ENCODE results near the gene VDR. TPM values are rescaled to one million over a fixed set of nuclear protein-coding genes. Genes with fewer than 3 reads are reported as not detected.

The VDR gene
- total and polyA plus RNA-seq, 2 donors (not counting 1 experiment from before 2014, with no cell fraction given): 16.2 to 24.4 TPM

GRCh38 chr12:47860873-47861272, 43.9 kb downstream of the VDR start:
- TF ChIP-seq EZH2 (IDR thresholded peaks at IDR 0.05; ENCODE audit: low read length, missing control alignments) (no peak), CTCF (conservative IDR thresholded peaks at IDR 0.05 in 1 of 2, IDR thresholded peaks at IDR 0.05 in 1 of 2; ENCODE audit: low read depth in 1 of 2, low read length in 2 of 2) (no peak)
- H3K4me2 ChIP-seq (ENCODE audit: extremely low read depth, insufficient read depth, low read length): no peak overlapping the region
- no peak overlapping the region for H2AFZ ChIP-seq (ENCODE audit: low read length)

GRCh38 chr12:47860279-47860841, 44.4 kb downstream of the VDR start:
- Histone ChIP-seq H2AFZ (ENCODE audit: low read length) (no peak overlapping the region), H3K79me2 (ENCODE audit: control insufficient read depth, insufficient read depth, low read length) (no peaks in the 10 kb centered on the region), H3K4me2 (ENCODE audit: extremely low read depth, insufficient read depth, low read length) (no peak overlapping the region), H3K4me3 (replicated peaks in 1 of 4; ENCODE audit: control extremely low read depth in 1 of 4, insufficient read depth in 1 of 4, low read depth in 3 of 4, low read length in 4 of 4) (no peak overlapping the region), H3K9me3 (ENCODE audit: control insufficient read depth, insufficient read depth, low read depth, low read length) (no peaks in the 10 kb centered on the region), H3K36me3 (ENCODE audit: control insufficient read depth, insufficient read depth, low read length) (peaks cover 9% of the 10 kb centered on the region), H3K9ac (ENCODE audit: insufficient read depth, low read length) (no peak overlapping the region), H3K27ac (ENCODE audit: insufficient read depth, low read length) (no peak overlapping the region), H3K27me3 (ENCODE audit: control insufficient read depth, insufficient read depth, low read length) (no peaks in the 10 kb centered on the region), H4K20me1 (ENCODE audit: control insufficient read depth, extremely low read depth, insufficient read depth, low read length) (no peaks in the 10 kb centered on the region), H3K4me1 (ENCODE audit: control insufficient read depth, extremely low read depth, insufficient read depth, low read length) (no peaks in the 10 kb centered on the region)
- no peak for DNase-seq (ENCODE audit: low read depth in 2 of 2)
- TF ChIP-seq CTCF (conservative IDR thresholded peaks at IDR 0.05 in 1 of 2, IDR thresholded peaks at IDR 0.05 in 1 of 2; ENCODE audit: low read depth in 1 of 2, low read length in 2 of 2): no peak
- TF ChIP-seq EZH2 (IDR thresholded peaks at IDR 0.05; ENCODE audit: low read length, missing control alignments): no peak

More at GRCh38 chr12:47860873-47861272, 43.9 kb downstream of the VDR start:
- no peaks in the 10 kb centered on the region for H3K27me3 ChIP-seq (ENCODE audit: control insufficient read depth, insufficient read depth, low read length)
- peaks cover 6% of the 10 kb centered on the region for H3K36me3 ChIP-seq (ENCODE audit: control insufficient read depth, insufficient read depth, low read length)
- no peaks in the 10 kb centered on the region for H3K9me3 ChIP-seq (ENCODE audit: control insufficient read depth, insufficient read depth, low read depth, low read length)
- H3K4me3 ChIP-seq (replicated peaks in 1 of 4; ENCODE audit: control extremely low read depth in 1 of 4, insufficient read depth in 1 of 4, low read depth in 3 of 4, low read length in 4 of 4): no peak overlapping the region
- no peaks in the 10 kb centered on the region for H3K4me1 ChIP-seq (ENCODE audit: control insufficient read depth, extremely low read depth, insufficient read depth, low read length)
- no peak overlapping the region for H3K27ac ChIP-seq (ENCODE audit: insufficient read depth, low read length)
- DNase-seq (ENCODE audit: low read depth in 2 of 2): no peak
- H4K20me1 ChIP-seq (ENCODE audit: control insufficient read depth, extremely low read depth, insufficient read depth, low read length): no peaks in the 10 kb centered on the region
- no peak overlapping the region for H3K9ac ChIP-seq (ENCODE audit: insufficient read depth, low read length)
- H3K79me2 ChIP-seq (ENCODE audit: control insufficient read depth, insufficient read depth, low read length): no peaks in the 10 kb centered on the region

- no peaks in the 10 kb centered on the region for H3K9me3 ChIP-seq (ENCODE audit: control insufficient read depth, insufficient read depth, low read depth, low read length)
- H3K36me3 ChIP-seq (ENCODE audit: control insufficient read depth, insufficient read depth, low read length): peaks cover 8% of the 10 kb centered on the region
- no peak overlapping the region for H3K4me2 ChIP-seq (ENCODE audit: extremely low read depth, insufficient read depth, low read length)
- H3K9ac ChIP-seq (ENCODE audit: insufficient read depth, low read length): no peak overlapping the region
- TF ChIP-seq CTCF (conservative IDR thresholded peaks at IDR 0.05 in 1 of 2, IDR thresholded peaks at IDR 0.05 in 1 of 2; ENCODE audit: low read depth in 1 of 2, low read length in 2 of 2): no peak
- TF ChIP-seq EZH2 (IDR thresholded peaks at IDR 0.05; ENCODE audit: low read length, missing control alignments): no peak
- H3K4me1 ChIP-seq (ENCODE audit: control insufficient read depth, extremely low read depth, insufficient read depth, low read length): no peaks in the 10 kb centered on the region
- no peak overlapping the region for H3K4me3 ChIP-seq (replicated peaks in 1 of 4; ENCODE audit: control extremely low read depth in 1 of 4, insufficient read depth in 1 of 4, low read depth in 3 of 4, low read length in 4 of 4)
- H2AFZ ChIP-seq (ENCODE audit: low read length): no peak overlapping the region
- no peaks in the 10 kb centered on the region for H4K20me1 ChIP-seq (ENCODE audit: control insufficient read depth, extremely low read depth, insufficient read depth, low read length)
- no peak overlapping the region for H3K27ac ChIP-seq (ENCODE audit: insufficient read depth, low read length)
- no peaks in the 10 kb centered on the region for H3K27me3 ChIP-seq (ENCODE audit: control insufficient read depth, insufficient read depth, low read length)
- DNase-seq (ENCODE audit: low read depth in 2 of 2): no peak
- no peaks in the 10 kb centered on the region for H3K79me2 ChIP-seq (ENCODE audit: control insufficient read depth, insufficient read depth, low read length)
Observed at GRCh38 chr12:47858511-47859266, 46.1 kb downstream of the VDR start.
